Stimulated activated effector memory CD8-positive, alpha-beta T cell treated with anti-CD3 and anti-CD28 coated beads, Interleukin-12 subunit alpha, Interleukin-12 subunit beta, amount 100 ng/mL, for 72 hours (primary cell): ENCODE data around the gene SLC6A6.

Experiments used
- ATAC-seq: fragments of 150-1000 bp; cut with Tn5 transposase; 2 replicates; pipeline ENCODE4 v1.10.0; 2021
- DNase-seq, 2 donors: peaks; one replicate each; pipeline ENCODE4 v3.0.0; 2021 to 2022; ENCODE audit warnings: low spot score in 2 of 2
- H3K27ac Mint-ChIP-seq: one replicate; pipeline ENCODE4 v1.8.0; 2022; ENCODE audit warnings: mild to moderate bottlenecking, mixed read lengths
- H3K36me3 Mint-ChIP-seq: one replicate; pipeline ENCODE4 v1.8.0; 2022; ENCODE audit warnings: mild to moderate bottlenecking, mixed read lengths
- H3K4me1 Mint-ChIP-seq: one replicate; pipeline ENCODE4 v1.8.0; 2022; ENCODE audit warnings: mixed read lengths
- H3K4me3 Mint-ChIP-seq: one replicate; pipeline ENCODE4 v1.8.0; 2022; ENCODE audit warnings: mild to moderate bottlenecking, mixed read lengths
- H3K9me3 Mint-ChIP-seq: one replicate; pipeline ENCODE4 v1.8.0; 2022; ENCODE audit warnings: mixed read lengths

Gene SLC6A6

DNA sequence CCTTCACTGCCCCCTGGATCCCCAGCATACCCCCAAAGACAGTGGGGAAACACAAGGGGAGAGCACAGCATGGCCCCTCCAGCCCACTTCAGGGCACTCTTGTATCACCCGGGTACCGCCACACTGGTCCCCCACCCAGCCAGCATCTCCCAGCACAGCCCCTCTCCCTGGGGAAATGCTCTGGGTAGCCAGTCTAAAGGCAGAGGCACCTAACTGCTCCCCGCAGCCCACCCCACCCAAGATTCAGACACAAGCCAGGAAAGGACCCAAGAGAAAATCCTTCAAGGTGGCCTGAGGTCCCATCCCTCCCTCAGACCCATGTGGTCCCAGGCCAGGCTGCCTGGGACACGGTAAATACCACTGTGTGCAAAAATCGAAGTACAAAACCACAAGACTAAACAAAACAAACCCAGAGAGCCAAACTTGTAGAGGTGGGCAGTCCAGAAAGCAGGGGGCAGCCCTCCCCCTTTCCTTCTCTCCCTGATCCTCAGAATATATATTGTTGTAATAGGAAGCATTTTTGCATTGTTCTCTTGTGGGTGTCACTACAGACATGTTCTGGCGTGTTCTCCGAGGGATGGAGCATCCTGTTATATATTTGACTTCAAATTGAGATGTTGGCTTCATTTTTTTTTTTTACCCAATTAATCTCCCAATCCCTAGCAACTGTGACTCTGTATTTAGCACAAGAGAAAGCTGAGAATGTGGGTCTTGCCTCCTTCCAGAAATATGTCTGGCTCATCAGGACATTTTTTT, 86.1 kb downstream of the SLC6A6 start:
- ATAC-seq: no peak
- Mint-ChIP-seq H3K9me3 (no peaks in the 10 kb centered on the region), H3K27ac (peak overlapping the region; percentile 81), H3K4me1 (peaks cover 19% of the 10 kb centered on the region), H3K4me3 (no peak overlapping the region), H3K36me3 (peaks cover 56% of the 10 kb centered on the region)
- DNase-seq: no peak

DNA sequence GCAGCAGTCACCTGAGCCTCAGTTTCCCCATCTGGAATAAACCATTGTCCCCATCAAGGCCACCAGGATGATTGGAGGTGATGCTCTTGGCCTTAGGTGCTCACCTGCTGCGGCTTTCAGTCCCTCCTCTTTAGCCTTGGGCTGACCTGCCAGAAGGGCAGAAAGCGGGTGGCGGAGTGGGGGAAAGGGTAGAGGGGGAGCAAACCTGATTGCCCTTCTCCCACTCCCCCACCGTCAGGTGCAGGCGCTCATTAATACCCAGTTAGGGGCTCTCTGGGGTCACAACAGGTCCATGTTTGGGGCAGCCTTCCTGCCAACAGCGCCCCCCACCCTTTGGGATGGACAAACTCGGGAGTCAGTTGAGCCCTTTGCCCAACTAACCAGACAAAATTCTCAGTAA, 87.2 kb downstream of the SLC6A6 start:
- peaks cover 19% of the 10 kb centered on the region for H3K4me1 Mint-ChIP-seq
- ATAC-seq (no peak), DNase-seq (no peak)
- H3K9me3 Mint-ChIP-seq: no peaks in the 10 kb centered on the region
- peak overlapping the region; percentile 54 for H3K27ac Mint-ChIP-seq
- no peak overlapping the region for H3K4me3 Mint-ChIP-seq
- peaks cover 44% of the 10 kb centered on the region for H3K36me3 Mint-ChIP-seq

DNA sequence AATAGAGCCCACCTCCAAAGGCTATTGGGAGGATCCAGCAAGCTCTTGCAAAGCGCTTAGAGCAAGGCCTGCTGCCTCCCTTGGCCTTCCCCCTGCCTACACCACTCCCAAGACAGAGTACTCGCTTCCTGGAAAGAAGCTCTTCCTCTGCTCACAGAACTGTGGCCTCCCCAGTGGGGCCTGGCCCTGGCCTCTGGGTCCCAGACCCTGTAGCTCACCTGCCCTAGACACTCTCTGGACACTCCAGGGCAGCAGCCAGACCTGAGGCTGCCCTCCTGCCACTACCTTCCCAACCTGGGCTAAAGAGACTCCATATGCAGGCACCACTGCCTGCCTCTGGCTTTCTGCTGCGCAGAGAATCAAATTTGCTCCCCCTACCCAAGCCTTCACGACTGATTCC, 87.8 kb downstream of the SLC6A6 start:
- peaks cover 38% of the 10 kb centered on the region for H3K36me3 Mint-ChIP-seq
- H3K27ac Mint-ChIP-seq: peak overlapping the region; percentile 54
- H3K9me3 Mint-ChIP-seq: no peaks in the 10 kb centered on the region
- DNase-seq: no peak
- ATAC-seq: no peak
- H3K4me1 Mint-ChIP-seq: peaks cover 17% of the 10 kb centered on the region
- no peak overlapping the region for H3K4me3 Mint-ChIP-seq

DNA sequence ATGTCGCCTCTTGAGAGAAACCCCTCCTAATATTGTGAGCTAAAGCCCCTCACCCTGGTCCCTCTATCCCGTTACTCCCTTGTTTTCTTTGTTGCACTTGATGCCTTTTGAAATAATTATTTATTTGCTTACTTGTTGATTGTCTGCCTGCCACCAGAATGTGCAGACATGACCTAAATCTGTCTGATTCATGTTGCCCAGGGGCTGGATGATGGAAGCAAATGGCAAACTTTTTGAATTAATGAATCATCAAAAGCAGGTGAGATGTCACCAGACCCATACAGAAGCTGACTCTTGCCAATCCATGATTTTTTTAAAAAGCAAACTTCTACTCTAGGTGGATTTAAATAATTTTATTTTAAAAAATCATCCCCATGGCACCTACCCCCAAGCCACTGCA, 88.4 kb downstream of the SLC6A6 start:
- peak overlapping the region; percentile 54 for H3K27ac Mint-ChIP-seq
- H3K36me3 Mint-ChIP-seq: peaks cover 32% of the 10 kb centered on the region
- peaks cover 11% of the 10 kb centered on the region for H3K4me1 Mint-ChIP-seq
- no peak for DNase-seq
- H3K4me3 Mint-ChIP-seq: no peak overlapping the region
- no peaks in the 10 kb centered on the region for H3K9me3 Mint-ChIP-seq
- ATAC-seq: no peak

DNA sequence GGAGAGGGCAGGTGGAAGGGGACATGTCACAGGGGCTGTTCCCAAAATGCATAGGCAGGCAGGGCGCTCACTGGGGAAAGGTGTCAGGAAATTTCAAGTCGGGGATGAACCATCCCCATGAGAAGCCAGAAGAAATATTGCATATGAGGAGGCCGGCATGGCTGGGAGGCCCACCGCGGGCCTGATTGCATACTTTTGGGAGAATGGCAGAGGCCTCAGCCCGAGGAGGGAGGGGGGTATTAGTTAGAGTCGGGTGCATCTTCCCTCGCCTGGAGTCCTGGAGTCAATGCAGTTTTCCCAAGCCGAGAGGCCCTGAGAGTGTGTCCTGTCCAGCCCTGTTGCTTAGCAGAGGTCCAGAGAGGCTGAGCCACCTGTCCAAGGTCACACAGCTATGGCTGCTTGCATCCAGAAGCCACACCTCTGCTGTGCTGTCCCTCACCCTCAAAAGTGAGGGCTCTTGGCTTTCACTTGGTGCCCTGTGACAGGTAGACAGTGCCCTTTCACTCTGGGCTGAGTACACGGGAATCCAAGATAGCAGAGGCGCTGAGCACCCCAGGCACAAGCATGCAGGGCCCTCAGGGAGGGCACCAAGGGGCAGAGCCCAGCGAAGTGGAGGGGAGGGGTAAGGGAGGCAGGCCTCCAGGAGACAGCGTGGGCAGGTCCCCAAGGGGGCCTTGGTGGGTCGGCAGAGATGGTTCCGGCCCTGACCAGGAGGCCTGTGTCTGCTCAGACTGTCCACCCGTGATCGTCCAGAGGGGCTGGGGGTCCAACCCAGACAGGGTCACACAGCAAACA, 89.2 kb downstream of the SLC6A6 start:
- DNase-seq (no peak), ATAC-seq (no peak)
- no peaks in the 10 kb centered on the region for H3K9me3 Mint-ChIP-seq
- no peak overlapping the region for H3K4me3 Mint-ChIP-seq
- H3K4me1 Mint-ChIP-seq: peaks cover 6% of the 10 kb centered on the region
- H3K27ac Mint-ChIP-seq: peak overlapping the region; percentile 54
- H3K36me3 Mint-ChIP-seq: peaks cover 25% of the 10 kb centered on the region

DNA sequence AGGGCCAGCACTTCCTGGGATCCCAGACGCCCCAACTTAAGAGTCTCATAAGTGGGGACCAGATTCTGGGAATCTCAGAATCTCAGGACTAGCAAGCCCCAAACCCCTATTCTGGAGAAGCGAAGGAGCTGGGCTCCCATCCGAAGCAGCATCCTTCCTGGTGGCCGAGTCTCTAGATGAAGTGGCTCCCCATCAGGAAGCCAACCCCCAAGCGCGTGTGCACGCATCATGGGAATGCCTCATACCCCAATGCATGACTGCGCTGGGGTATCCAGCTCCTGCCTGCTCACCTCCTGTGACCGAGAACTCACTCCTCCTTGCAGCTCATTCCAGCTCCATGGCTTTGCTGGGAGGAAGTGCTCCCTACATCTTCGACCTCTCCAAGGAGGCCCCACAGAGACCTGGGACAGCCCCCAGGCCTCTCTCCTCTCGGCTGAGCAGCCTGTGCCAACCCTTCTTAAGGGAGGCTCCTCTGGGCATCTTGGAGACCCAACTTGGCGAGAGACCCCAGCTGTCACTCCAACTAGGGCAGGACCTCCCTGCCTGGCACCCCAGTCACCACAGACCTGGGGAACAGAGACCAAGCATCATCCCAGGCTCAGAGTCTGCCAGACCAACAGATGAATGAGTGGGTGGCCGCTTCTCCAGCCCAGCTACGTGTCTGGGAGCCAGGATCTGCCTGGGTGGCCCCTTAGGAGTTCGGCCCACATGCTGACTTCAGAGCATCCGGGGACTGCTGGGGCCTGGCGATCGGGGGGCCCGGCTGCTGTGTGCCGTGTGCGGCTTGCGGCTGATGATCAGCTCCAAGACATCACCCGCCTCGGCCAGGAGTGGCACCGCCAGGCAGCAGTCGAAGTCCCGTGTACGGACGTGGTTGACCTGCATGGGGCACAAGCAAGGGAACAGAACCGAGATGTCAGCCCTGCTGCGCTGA, 90.8 kb downstream of the SLC6A6 start:
- H3K36me3 Mint-ChIP-seq: peaks cover 13% of the 10 kb centered on the region
- no peaks in the 10 kb centered on the region for H3K9me3 Mint-ChIP-seq
- H3K27ac Mint-ChIP-seq: no peak overlapping the region
- ATAC-seq (no peak), DNase-seq (no peak)
- no peak overlapping the region for H3K4me3 Mint-ChIP-seq
- H3K4me1 Mint-ChIP-seq: peaks cover 6% of the 10 kb centered on the region

DNA sequence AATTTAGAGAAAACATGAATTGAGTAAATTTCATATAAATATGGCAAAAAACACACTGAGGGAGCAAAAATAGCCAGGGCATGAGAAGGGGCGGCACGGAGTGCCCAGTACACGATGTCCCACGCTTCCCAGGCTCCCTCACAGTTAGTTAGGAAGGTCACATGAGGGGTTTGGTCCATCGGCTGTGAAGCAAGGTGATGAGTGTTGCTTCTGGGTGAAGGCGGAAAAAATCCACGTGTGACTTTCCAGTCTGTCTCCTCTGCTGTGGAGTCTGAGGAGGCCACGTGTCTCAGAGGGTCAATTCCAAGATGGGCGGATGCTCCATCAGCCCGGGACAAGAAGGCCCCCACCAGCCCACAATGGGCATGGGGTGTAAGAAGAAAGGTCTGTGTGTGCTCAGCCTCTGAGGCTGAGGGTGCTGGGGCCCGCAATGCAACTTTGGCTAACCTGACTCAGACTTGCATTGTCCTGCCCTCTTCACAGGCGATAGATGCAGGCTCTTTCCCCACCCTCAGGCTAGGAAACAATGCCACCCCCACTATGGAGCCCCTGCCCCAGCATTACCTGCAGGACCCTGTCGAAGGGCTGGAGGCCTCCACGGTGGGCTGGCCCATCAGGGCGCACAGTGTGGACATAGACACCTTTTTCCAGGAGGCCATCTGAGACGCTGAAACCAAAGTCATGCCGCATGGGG, 92.0 kb downstream of the SLC6A6 start:
- ATAC-seq: no peak

DNA sequence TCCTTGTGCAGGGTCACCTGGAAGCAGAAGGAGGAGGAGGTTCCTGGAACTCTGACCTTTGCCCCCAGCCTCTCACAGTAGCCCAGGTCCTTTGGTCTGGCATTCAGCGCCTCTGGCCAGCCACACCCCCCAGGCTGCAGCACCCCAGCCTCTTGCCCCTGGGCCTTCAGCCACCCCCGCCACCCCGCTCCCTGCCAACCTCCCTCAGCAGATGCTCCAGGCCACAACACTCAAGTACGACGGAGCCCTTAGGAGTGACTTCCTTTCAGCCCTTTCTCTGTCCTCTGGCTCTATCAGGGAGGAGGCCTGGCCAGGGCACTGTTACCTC, 92.5 kb downstream of the SLC6A6 start:
- no peak overlapping the region for H3K4me3 Mint-ChIP-seq
- peaks cover 3% of the 10 kb centered on the region for H3K36me3 Mint-ChIP-seq
- no peak overlapping the region for H3K27ac Mint-ChIP-seq
- ATAC-seq (no peak), DNase-seq (no peak)
- peaks cover 6% of the 10 kb centered on the region for H3K4me1 Mint-ChIP-seq
- H3K9me3 Mint-ChIP-seq: no peaks in the 10 kb centered on the region

More for the DNA sequence above, 92.0 kb downstream of the SLC6A6 start:
- peaks cover 5% of the 10 kb centered on the region for H3K36me3 Mint-ChIP-seq
- no peaks in the 10 kb centered on the region for H3K9me3 Mint-ChIP-seq
- peaks cover 6% of the 10 kb centered on the region for H3K4me1 Mint-ChIP-seq
- H3K27ac Mint-ChIP-seq: no peak overlapping the region
- no peak overlapping the region for H3K4me3 Mint-ChIP-seq
- no peak for DNase-seq

DNA sequence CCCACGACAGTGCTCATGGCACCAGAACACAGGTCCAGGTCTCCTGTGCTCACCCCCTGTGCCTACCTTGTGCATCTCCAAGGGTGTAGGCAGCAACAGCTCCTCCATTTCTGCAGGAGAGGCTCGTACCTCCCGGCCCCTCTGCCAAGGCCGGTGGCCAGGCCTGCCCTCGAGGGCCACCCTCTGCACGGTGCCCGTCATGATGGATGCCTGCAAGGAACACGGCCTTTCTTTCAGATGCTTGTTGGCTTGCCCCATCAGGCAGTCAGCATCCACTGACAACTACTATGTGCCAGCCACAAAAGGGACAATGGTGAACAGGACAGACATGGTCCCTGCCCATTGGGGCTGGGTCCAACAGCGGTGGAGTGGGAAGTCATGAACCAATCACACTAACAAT, 93.9 kb downstream of the SLC6A6 start:
- no peaks in the 10 kb centered on the region for H3K4me1 Mint-ChIP-seq
- H3K36me3 Mint-ChIP-seq: no peaks in the 10 kb centered on the region
- H3K9me3 Mint-ChIP-seq: no peaks in the 10 kb centered on the region
- ATAC-seq (no peak), DNase-seq (no peak)
- H3K27ac Mint-ChIP-seq: no peak overlapping the region
- H3K4me3 Mint-ChIP-seq: no peak overlapping the region

DNA sequence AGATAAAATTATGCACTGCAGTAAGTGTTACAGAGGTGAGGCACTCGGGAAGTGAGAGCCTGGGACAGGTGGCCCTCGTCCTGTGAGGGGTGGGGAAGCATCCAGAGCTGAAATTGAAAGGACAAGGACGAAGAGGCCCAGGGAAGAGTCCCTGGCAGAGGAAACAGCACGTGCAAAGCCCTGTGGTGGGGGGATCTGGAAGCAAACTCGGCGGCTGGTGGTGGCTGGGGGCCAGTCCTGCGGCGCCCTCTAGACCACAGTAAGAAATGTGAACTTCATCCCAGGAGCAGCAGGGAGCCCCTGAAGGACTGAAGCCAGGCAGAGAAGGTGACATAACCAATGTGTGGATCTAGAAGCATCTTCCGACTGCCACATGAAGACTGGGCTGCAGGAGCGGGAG, 94.9 kb downstream of the SLC6A6 start:
- no peaks in the 10 kb centered on the region for H3K36me3 Mint-ChIP-seq
- H3K27ac Mint-ChIP-seq: no peak overlapping the region
- H3K9me3 Mint-ChIP-seq: peaks cover 5% of the 10 kb centered on the region
- ATAC-seq (no peak), DNase-seq (no peak)
- no peaks in the 10 kb centered on the region for H3K4me1 Mint-ChIP-seq
- H3K4me3 Mint-ChIP-seq: no peak overlapping the region

DNA sequence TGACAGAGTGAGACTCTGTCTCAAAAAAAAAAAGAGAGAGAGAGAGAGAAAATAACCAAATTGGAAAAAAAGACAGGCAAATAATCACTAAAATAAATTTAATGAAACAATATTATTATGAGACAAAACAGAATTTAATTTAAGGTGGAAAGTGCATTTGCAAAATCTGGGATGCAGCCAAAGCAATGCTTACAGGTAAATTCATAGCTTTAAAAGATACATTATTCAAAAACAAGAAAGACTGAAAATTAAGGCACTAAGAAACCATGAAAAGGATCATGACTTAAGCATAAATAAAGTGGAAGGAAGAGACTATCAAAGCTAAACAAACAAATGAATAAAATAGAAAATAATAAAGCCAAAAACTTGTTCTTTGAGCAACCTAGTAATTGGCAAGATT, 100.1 kb downstream of the SLC6A6 start:
- Mint-ChIP-seq H3K4me1 (no peaks in the 10 kb centered on the region), H3K9me3 (peaks cover 10% of the 10 kb centered on the region), H3K4me3 (no peak overlapping the region), H3K27ac (no peak overlapping the region), H3K36me3 (no peaks in the 10 kb centered on the region)
- no peak for ATAC-seq
- no peak for DNase-seq

DNA sequence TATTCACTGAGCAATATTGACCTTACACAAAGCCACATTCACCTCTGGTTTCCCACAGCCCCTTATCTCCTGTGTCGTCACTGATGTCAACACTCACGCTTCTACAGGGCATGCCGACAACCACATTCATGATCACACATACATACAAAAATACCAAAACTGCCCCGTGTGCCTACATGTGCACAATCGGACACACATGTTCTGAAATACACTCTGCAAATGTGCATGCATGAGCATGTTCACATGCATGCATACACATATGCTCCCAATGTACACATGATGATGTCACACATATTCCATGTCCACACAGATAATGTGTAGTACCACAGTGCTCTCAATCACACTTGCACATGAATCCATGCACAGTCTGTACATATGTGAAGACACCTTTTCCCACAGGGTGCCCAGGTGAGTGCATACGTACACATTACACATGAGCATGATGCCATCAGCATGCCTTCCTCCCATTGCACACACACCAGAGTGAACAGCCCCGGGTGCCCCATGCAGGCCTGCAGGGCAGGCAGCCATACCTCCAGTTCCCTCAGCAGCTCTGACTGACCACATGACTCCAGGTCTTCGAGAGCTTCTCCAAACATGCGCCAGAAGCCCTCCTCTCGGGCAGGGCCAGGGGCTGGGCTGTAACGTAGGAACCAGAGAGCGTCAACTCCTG, 100.8 kb downstream of the SLC6A6 start:
- ATAC-seq (no peak), DNase-seq (no peak)
- Mint-ChIP-seq H3K4me3 (no peak overlapping the region), H3K9me3 (peaks cover 10% of the 10 kb centered on the region), H3K4me1 (peaks cover under 1% of the 10 kb centered on the region), H3K36me3 (no peaks in the 10 kb centered on the region), H3K27ac (no peak overlapping the region)

DNA sequence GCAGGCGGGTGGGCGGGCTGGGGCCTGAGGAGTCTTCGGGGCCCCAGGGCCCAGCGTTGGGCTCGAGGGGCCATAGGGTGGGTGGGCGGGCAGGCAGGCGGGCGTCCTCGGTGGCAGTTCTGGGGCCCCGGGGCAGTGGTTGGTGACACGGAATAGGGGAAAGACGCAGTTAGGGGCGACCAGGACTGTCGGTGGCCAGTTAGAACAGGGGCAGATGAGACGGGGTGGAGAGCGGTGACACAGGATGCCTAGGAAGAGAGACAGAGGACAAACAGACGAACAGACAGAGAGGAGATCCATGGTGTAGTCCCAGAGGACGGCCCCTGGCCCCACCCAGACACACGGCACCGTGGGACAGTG, 101.3 kb downstream of the SLC6A6 start:
- Mint-ChIP-seq H3K27ac (no peak overlapping the region), H3K4me1 (peaks cover 6% of the 10 kb centered on the region), H3K36me3 (no peaks in the 10 kb centered on the region), H3K9me3 (peaks cover 10% of the 10 kb centered on the region), H3K4me3 (no peak overlapping the region)
- ATAC-seq (no peak), DNase-seq (no peak)

DNA sequence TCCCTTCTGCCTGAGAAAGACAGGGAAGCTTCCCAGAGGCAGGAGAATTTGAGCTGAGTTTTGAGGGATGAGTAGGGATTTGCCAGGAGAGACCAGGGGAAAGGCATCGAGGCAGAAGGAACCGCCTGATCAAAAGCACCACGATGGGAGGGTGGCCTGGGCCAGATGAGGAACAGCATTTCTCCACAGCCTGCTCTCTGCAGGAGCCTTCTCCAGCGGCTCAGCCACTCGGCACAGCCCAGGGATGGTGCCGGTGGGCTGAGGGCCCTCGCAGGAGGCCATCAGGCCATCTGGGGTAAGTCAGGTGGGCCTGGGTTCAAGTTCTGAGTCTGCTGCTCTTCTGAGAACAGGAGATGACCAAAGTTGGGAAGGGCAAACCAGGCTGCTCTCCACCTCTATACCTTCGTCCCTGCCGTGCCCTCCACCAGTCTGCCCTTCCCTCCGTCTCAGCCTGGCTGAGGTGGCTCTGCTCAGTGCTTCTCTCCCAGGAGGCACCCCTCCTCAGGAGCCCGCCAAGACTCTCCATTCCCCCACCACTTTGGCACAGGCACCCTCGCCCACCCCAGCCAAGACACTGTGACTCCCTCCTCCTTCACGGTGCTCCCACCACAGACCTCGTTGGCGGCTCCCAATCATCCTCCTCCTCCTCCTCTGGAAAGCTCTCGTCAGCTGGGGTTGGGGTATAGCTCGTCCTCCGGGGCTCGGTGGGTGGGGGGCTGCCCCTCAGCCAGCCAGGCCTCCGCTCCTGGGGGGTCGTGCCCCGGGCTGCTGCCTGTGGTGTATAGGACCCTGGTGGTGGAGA, 102.8 kb downstream of the SLC6A6 start:
- Mint-ChIP-seq H3K27ac (no peak overlapping the region), H3K9me3 (peaks cover 10% of the 10 kb centered on the region), H3K4me1 (peaks cover 7% of the 10 kb centered on the region), H3K4me3 (no peak overlapping the region), H3K36me3 (no peaks in the 10 kb centered on the region)
- DNase-seq (no peak), ATAC-seq (no peak)
